Ectodermal cell (in vitro differentiated cells): ENCODE results near the gene SDHD.

ENCODE experiments used
- H3K27ac ChIP-seq: 2 replicates; pipeline ENCODE4 v1.7.0; 2013; ENCODE audit warnings: mild to moderate bottlenecking, low read depth, low read length; ENCODE audit not compliant: insufficient read depth, poor library complexity, severe bottlenecking
- H3K27me3 ChIP-seq: 2 replicates; pipeline ENCODE4 v1.7.0; 2013; ENCODE audit warnings: mild to moderate bottlenecking, low read length; ENCODE audit not compliant: insufficient read depth, control insufficient read depth, poor library complexity, severe bottlenecking
- H3K36me3 ChIP-seq: one replicate; pipeline ENCODE4 v1.7.0; 2013; ENCODE audit warnings: low read length; ENCODE audit not compliant: control insufficient read depth, insufficient read depth
- H3K4me1 ChIP-seq: one replicate; pipeline ENCODE4 v1.7.0; 2013; ENCODE audit warnings: low read length; ENCODE audit not compliant: control insufficient read depth, insufficient read depth
- H3K4me3 ChIP-seq: 2 replicates; pipeline ENCODE4 v1.7.0; 2013; ENCODE audit warnings: low read depth, low read length, control low read depth; ENCODE audit not compliant: insufficient read depth
- H3K9me3 ChIP-seq: 2 replicates; pipeline ENCODE4 v1.7.0; 2013; ENCODE audit warnings: mild to moderate bottlenecking, low read length, moderate library complexity; ENCODE audit not compliant: control insufficient read depth
- WGBS, 2 experiments: methylation state at CpG; one replicate each; pipeline ENCODE4 v1.1.7; 2013; ENCODE audit warnings: missing lambda C conversion rate in 2 of 2; 5-methylcytosine and 5-hydroxymethylcytosine counted together

Gene SDHD

GRCh38 chr11:112128483-112129121 is 41.9 kb downstream of the SDHD start:
- Histone ChIP-seq H3K36me3 (no peaks in the 10 kb centered on the region), H3K4me3 (no peak overlapping the region), H3K27me3 (no peaks in the 10 kb centered on the region), H3K27ac (no peak overlapping the region), H3K4me1 (no peaks in the 10 kb centered on the region), H3K9me3 (no peaks in the 10 kb centered on the region)
- 84 to 85% methylated on average over 3 of the region's 3 CpGs for WGBS, 2 experiments

DNA sequence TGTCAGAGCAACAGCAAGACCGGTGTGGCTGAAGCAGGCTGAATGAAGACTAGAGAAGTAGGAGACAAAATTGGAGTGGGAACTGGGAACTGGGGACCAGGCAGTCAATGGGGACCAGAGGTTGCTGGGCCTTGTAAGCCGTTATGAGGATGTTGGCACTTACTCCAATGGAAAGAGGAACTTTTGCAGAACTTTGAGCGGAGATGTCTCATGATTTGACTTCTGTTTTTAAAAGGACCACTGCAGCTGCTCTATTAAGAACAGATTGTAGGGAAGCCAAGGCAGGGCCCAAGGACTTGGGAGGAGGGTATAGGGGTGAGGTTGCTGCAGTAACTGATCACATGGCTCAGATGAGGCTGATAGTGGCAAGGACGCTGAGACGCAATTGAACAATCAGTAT is 43.0 kb downstream of the SDHD start:
- no peaks in the 10 kb centered on the region for H3K36me3 ChIP-seq
- H3K27ac ChIP-seq = no peak overlapping the region

DNA sequence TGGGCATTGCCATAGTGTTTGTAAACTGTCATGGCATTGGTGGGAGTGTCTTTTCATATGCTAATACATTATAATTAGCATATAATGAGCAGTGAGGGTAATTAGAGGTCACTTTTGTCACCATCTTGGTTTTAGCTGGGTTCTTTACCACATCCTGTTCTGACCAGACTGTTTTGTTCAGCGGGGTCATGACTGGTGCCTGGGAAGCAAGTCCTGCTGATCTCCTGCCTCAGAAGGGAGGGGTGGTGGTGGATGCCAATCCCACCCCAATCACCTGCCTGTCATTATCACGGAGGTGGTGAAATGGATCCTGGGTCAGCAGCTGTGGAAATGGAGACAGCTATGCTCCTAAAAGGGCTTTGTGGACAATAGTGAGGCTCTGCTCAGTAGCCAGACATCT is 46.1 kb downstream of the SDHD start:
- no peaks in the 10 kb centered on the region for H3K27me3 ChIP-seq
- no peak overlapping the region for H3K4me3 ChIP-seq
- WGBS, 2 experiments = 92 to 93% methylated on average over 2 of the region's 2 CpGs

More for the DNA sequence above, 43.0 kb downstream of the SDHD start:
- Histone ChIP-seq H3K4me3 (no peak overlapping the region), H3K4me1 (no peaks in the 10 kb centered on the region), H3K27me3 (no peaks in the 10 kb centered on the region), H3K9me3 (no peaks in the 10 kb centered on the region)
- WGBS, 2 experiments = 93 to 99% methylated on average over 5 of the region's 5 CpGs

GRCh38 chr11:112134473-112134872 is 47.8 kb downstream of the SDHD start:
- 95 to 99% methylated on average over 2 of the region's 4 CpGs for WGBS, 2 experiments
- H3K27me3 ChIP-seq = no peaks in the 10 kb centered on the region
- H3K9me3 ChIP-seq = no peaks in the 10 kb centered on the region
- H3K4me3 ChIP-seq = no peak overlapping the region
- H3K27ac ChIP-seq = no peak overlapping the region
- no peaks in the 10 kb centered on the region for H3K4me1 ChIP-seq
- no peaks in the 10 kb centered on the region for H3K36me3 ChIP-seq

More for the DNA sequence above, 46.1 kb downstream of the SDHD start:
- Histone ChIP-seq H3K27ac (no peak overlapping the region), H3K36me3 (no peaks in the 10 kb centered on the region), H3K9me3 (no peaks in the 10 kb centered on the region), H3K4me1 (no peaks in the 10 kb centered on the region)

DNA sequence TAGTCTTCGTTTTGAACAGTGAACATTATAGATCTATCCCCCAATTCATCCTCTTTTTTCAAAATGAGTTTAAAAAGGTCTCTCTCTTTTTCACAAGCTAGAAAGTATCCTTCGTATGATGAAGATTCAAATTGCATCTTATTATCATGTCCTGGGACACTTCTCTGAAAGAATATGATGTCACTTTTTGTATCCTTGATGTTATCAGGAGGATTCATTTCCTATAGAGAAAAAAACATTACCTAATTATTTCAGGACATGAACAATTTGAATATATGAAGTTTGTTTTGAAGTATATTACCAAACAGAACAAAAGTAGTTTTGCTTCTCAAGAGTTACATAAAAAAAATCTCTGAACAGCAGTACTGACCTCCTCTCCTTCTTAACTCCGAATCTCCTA is 56.9 kb downstream of the SDHD start:
- WGBS, 2 experiments = 95 to 97% methylated on average over 3 of the region's 3 CpGs
- H3K4me3 ChIP-seq = no peak overlapping the region
- peaks cover 2% of the 10 kb centered on the region for H3K9me3 ChIP-seq
- no peaks in the 10 kb centered on the region for H3K4me1 ChIP-seq
- no peak overlapping the region for H3K27ac ChIP-seq
- no peaks in the 10 kb centered on the region for H3K27me3 ChIP-seq
- no peaks in the 10 kb centered on the region for H3K36me3 ChIP-seq
